Smooth muscle cell (in vitro differentiated cells): Measurements from ENCODE around the gene SHFL. TPM values are rescaled to one million over a fixed set of nuclear protein-coding genes. Genes with fewer than 3 reads are reported as not detected.
A peak's percentile ranks its signal among the peaks of the same experiment; 100 is the strongest.

Experiments
- DNase-seq: peaks from one replicate; lab custom pipeline; 2025; ENCODE audit not compliant: unreplicated experiment; lab: John Stamatoyannopoulos, UW
- H2AFZ ChIP-seq: fragments of 200-600 bp; sonication (generic); 2 replicates; pipeline ENCODE4 v1.6.0; 2016; ENCODE audit warnings: antibody characterized with exemption, low read depth, mild to moderate bottlenecking
- H3F3A ChIP-seq: fragments of 200-600 bp; sonication (generic); 2 replicates; pipeline ENCODE4 v1.6.0; 2017; ENCODE audit warnings: antibody characterized with exemption, low read depth
- H3K27ac ChIP-seq: fragments of 200-600 bp; sonication (generic); 2 replicates; pipeline ENCODE4 v1.5.1; 2016; ENCODE audit warnings: low read depth, mild to moderate bottlenecking
- H3K27me3 ChIP-seq: fragments of 200-600 bp; sonication (generic); 2 replicates; pipeline ENCODE4 v1.6.1; 2016; ENCODE audit warnings: low read depth, mild to moderate bottlenecking
- H3K36me3 ChIP-seq: fragments of 200-600 bp; sonication (generic); 2 replicates; pipeline ENCODE4 v1.5.1; 2016; ENCODE audit warnings: low read depth
- H3K4me1 ChIP-seq: fragments of 200-600 bp; sonication (generic); 2 replicates; pipeline ENCODE4 v1.5.1; 2016; ENCODE audit warnings: low read depth
- H3K4me2 ChIP-seq: fragments of 200-600 bp; sonication (generic); 2 replicates; pipeline ENCODE4 v1.6.0; 2016; ENCODE audit warnings: mild to moderate bottlenecking
- H3K4me3 ChIP-seq: fragments of 200-600 bp; sonication (generic); 2 replicates; pipeline ENCODE4 v1.5.1; 2016; ENCODE audit warnings: mild to moderate bottlenecking
- H3K79me2 ChIP-seq: fragments of 200-600 bp; sonication (generic); 2 replicates; pipeline ENCODE4 v1.6.0; 2016; ENCODE audit warnings: low read depth, mild to moderate bottlenecking
- H3K9ac ChIP-seq: fragments of 200-600 bp; sonication (generic); 2 replicates; pipeline ENCODE4 v1.6.0; 2016; ENCODE audit warnings: low read depth
- H3K9me3 ChIP-seq: fragments of 200-600 bp; sonication (generic); replicated peaks from 2 replicates; pipeline ENCODE4 v1.5.1; 2016; ENCODE audit warnings: low read depth
- H4K20me1 ChIP-seq: fragments of 200-600 bp; sonication (generic); 2 replicates; pipeline ENCODE4 v1.6.0; 2016; ENCODE audit warnings: low read depth
- CTCF ChIP-seq: fragments of 200-600 bp; sonication (generic); IDR thresholded peaks from 2 replicates; pipeline ENCODE4 v1.5.1; 2017; ENCODE audit warnings: borderline replicate concordance, mild to moderate bottlenecking, antibody characterized with exemption; ENCODE audit not compliant: insufficient read depth, poor library complexity, severe bottlenecking
- WGBS: methylation state at CpG from one replicate; pipeline ENCODE4 v1.1.7; 2016; ENCODE audit warnings: low lambda C conversion rate; 5-methylcytosine and 5-hydroxymethylcytosine counted together
- polyA plus RNA-seq: library from polyadenylated mRNA; unstranded; fragments of >200 nt; fragmentation: Nextera tagmentation; extraction: Ambion mirVana; gene quantifications from 2 replicates; pipeline ENCODE4 v1.2.1, GENCODE V29; 2016
- total RNA-seq: library from RNA; depleted of rRNA; stranded (reverse); fragments of >200 nt; gene quantifications from 2 replicates; pipeline ENCODE4 v1.2.3, GENCODE V29; 2014

Gene SHFL
- total and polyA plus RNA-seq, 2 experiments from 2014 or later, result 15.6 to 28.7 TPM

GRCh38 chr19:10068205-10068604 lies 17.9 kb upstream of the SHFL start:
- Histone ChIP-seq H3K79me2 (no peaks in the 10 kb centered on the region), H3F3A (no peaks in the 10 kb centered on the region), H4K20me1 (no peaks in the 10 kb centered on the region), H3K4me2 (no peak overlapping the region), H3K4me3 (no peak overlapping the region), H3K9ac (no peak overlapping the region), H3K27ac (no peak overlapping the region), H3K36me3 (no peaks in the 10 kb centered on the region), H3K4me1 (no peaks in the 10 kb centered on the region), H2AFZ (no peak overlapping the region), H3K9me3 (no peaks in the 10 kb centered on the region), H3K27me3 (no peaks in the 10 kb centered on the region)
- WGBS, result 88% methylated on average over 4 of the region's 4 CpGs
- no peak for DNase-seq
- no peak for TF ChIP-seq CTCF

GRCh38 chr19:10069046-10069445 lies 17.1 kb upstream of the SHFL start:
- Histone ChIP-seq H3K27me3 (no peaks in the 10 kb centered on the region), H3F3A (no peaks in the 10 kb centered on the region), H3K9me3 (no peaks in the 10 kb centered on the region), H4K20me1 (no peaks in the 10 kb centered on the region), H3K9ac (no peak overlapping the region), H3K27ac (no peak overlapping the region), H3K4me2 (no peak overlapping the region), H3K79me2 (no peaks in the 10 kb centered on the region), H3K36me3 (no peaks in the 10 kb centered on the region), H3K4me3 (no peak overlapping the region), H2AFZ (no peak overlapping the region), H3K4me1 (no peaks in the 10 kb centered on the region)
- DNase-seq, result no peak
- 75% methylated on average over 6 of the region's 6 CpGs for WGBS
- no peak for TF ChIP-seq CTCF

GRCh38 chr19:10070730-10071446 lies 15.2 kb upstream of the SHFL start:
- Histone ChIP-seq H3K36me3 (no peaks in the 10 kb centered on the region), H3F3A (no peaks in the 10 kb centered on the region), H3K4me2 (no peak overlapping the region), H3K4me3 (no peak overlapping the region), H3K4me1 (no peaks in the 10 kb centered on the region), H3K9ac (no peak overlapping the region), H3K9me3 (no peaks in the 10 kb centered on the region), H2AFZ (no peak overlapping the region), H3K79me2 (no peaks in the 10 kb centered on the region), H3K27ac (no peak overlapping the region), H4K20me1 (no peaks in the 10 kb centered on the region), H3K27me3 (no peaks in the 10 kb centered on the region)
- TF ChIP-seq CTCF, result no peak
- no peak for DNase-seq
- 85% methylated on average over 22 of the region's 22 CpGs for WGBS

- H2AFZ ChIP-seq, result no peak overlapping the region
- DNase-seq, result no peak
- H3K4me2 ChIP-seq, result no peak overlapping the region
- no peaks in the 10 kb centered on the region for H3K9me3 ChIP-seq
- 67% methylated on average over 2 of the region's 2 CpGs for WGBS
- H3K27me3 ChIP-seq, result peaks cover 11% of the 10 kb centered on the region
- H3K4me1 ChIP-seq, result no peaks in the 10 kb centered on the region
- H3K79me2 ChIP-seq, result no peaks in the 10 kb centered on the region
- H4K20me1 ChIP-seq, result no peaks in the 10 kb centered on the region
- TF ChIP-seq CTCF, result peak; percentile 42
- H3K9ac ChIP-seq, result no peak overlapping the region
- no peaks in the 10 kb centered on the region for H3F3A ChIP-seq
- H3K36me3 ChIP-seq, result no peaks in the 10 kb centered on the region
- no peak overlapping the region for H3K27ac ChIP-seq
- no peak overlapping the region for H3K4me3 ChIP-seq
Observed at GRCh38 chr19:10074153-10074552, 12.0 kb upstream of the SHFL start.
